ENCODE results near the gene BPIFB2.

The BPIFB2 gene

GRCh38 chr20:33022694-33023438 is 15.4 kb downstream of the BPIFB2 start:
- Mint-ChIP-seq H3K4me1 (no peaks in the 10 kb centered on the region), H3K27ac (no peak overlapping the region), H3K9me3 (no peaks in the 10 kb centered on the region), H3K36me3 (ENCODE audit: low read depth) (no peaks in the 10 kb centered on the region), H3K4me3 (no peak overlapping the region), H3K27me3 (ENCODE audit: low read depth) (peaks cover 4% of the 10 kb centered on the region)
- no peak for TF ChIP-seq CTCF (IDR thresholded peaks at IDR 0.05; ENCODE audit: unreplicated experiment in 3 of 3)

GRCh38 chr20:33023439-33024242 is 16.1 kb downstream of the BPIFB2 start:
- Mint-ChIP-seq H3K4me1 (no peaks in the 10 kb centered on the region), H3K27ac (no peak overlapping the region)
- no peak for TF ChIP-seq CTCF (IDR thresholded peaks at IDR 0.05; ENCODE audit: unreplicated experiment in 3 of 3)

GRCh38 chr20:33024243-33024560 is 16.7 kb downstream of the BPIFB2 start:
- H3K27ac Mint-ChIP-seq, result no peak overlapping the region

More at GRCh38 chr20:33023439-33024242, 16.1 kb downstream of the BPIFB2 start:
- Mint-ChIP-seq H3K36me3 (ENCODE audit: low read depth) (no peaks in the 10 kb centered on the region), H3K9me3 (no peaks in the 10 kb centered on the region), H3K27me3 (ENCODE audit: low read depth) (peaks cover 4% of the 10 kb centered on the region), H3K4me3 (no peak overlapping the region)

GRCh38 chr20:33024609-33025317 is 17.3 kb downstream of the BPIFB2 start:
- Mint-ChIP-seq H3K27ac (no peak overlapping the region), H3K4me1 (no peaks in the 10 kb centered on the region), H3K36me3 (ENCODE audit: low read depth) (no peaks in the 10 kb centered on the region), H3K27me3 (ENCODE audit: low read depth) (peaks cover under 1% of the 10 kb centered on the region), H3K4me3 (no peak overlapping the region), H3K9me3 (no peaks in the 10 kb centered on the region)
- no peak for TF ChIP-seq CTCF (IDR thresholded peaks at IDR 0.05; ENCODE audit: unreplicated experiment in 3 of 3)

More at GRCh38 chr20:33024243-33024560, 16.7 kb downstream of the BPIFB2 start:
- Mint-ChIP-seq H3K27me3 (ENCODE audit: low read depth) (peaks cover 4% of the 10 kb centered on the region), H3K4me3 (no peak overlapping the region), H3K9me3 (no peaks in the 10 kb centered on the region), H3K36me3 (ENCODE audit: low read depth) (no peaks in the 10 kb centered on the region), H3K4me1 (no peaks in the 10 kb centered on the region)
- TF ChIP-seq CTCF (IDR thresholded peaks at IDR 0.05; ENCODE audit: unreplicated experiment in 3 of 3), result no peak

GRCh38 chr20:33025318-33025876 is 17.9 kb downstream of the BPIFB2 start:
- Mint-ChIP-seq H3K27ac (no peak overlapping the region), H3K4me3 (no peak overlapping the region), H3K9me3 (no peaks in the 10 kb centered on the region), H3K27me3 (ENCODE audit: low read depth) (no peaks in the 10 kb centered on the region), H3K4me1 (no peaks in the 10 kb centered on the region), H3K36me3 (ENCODE audit: low read depth) (no peaks in the 10 kb centered on the region)
- no peak for TF ChIP-seq CTCF (IDR thresholded peaks at IDR 0.05; ENCODE audit: unreplicated experiment in 3 of 3)
